Measurements from ENCODE around the gene LRRN2. TPM values are rescaled to one million over a fixed set of nuclear protein-coding genes. Genes with fewer than 3 reads are reported as not detected.

Gene LRRN2
- polyA plus RNA-seq, 4 donors = 3.0 to 3.1 TPM; not detected in 2

- Histone ChIP-seq H3K4me3 (ENCODE audit: low read depth in 1 of 3, low read length in 3 of 3) (no peak overlapping the region), H3K9me3 (ENCODE audit: control insufficient read depth in 2 of 2, insufficient read depth in 1 of 2, low read depth in 1 of 2, low read length in 1 of 2) (no peaks in the 10 kb centered on the region), H3K27me3 (ENCODE audit: control insufficient read depth in 3 of 3, insufficient read depth in 3 of 3, low read length in 3 of 3) (peaks cover 0 to 32% (median 0%) of the 10 kb centered on the region in 3 donors), H3K4me1 (ENCODE audit: control insufficient read depth in 3 of 3, insufficient read depth in 2 of 3, low read depth in 1 of 3, low read length in 2 of 3) (peaks cover 0 to 3% (median 0%) of the 10 kb centered on the region in 3 donors), H3K27ac (ENCODE audit: low read depth in 1 of 3, low read length in 2 of 3) (no peak overlapping the region), H3K36me3 (ENCODE audit: control insufficient read depth in 3 of 3, insufficient read depth in 2 of 3, low read depth in 1 of 3, low read length in 3 of 3) (no peaks in the 10 kb centered on the region)
- DNase-seq (peak; percentile 47 to 72), FAIRE-seq (no peak)
- WGBS, 3 donors = 2 to 10% (median 2%) methylated on average over 2 of the region's 2 CpGs
These were observed 38.3 kb downstream of the LRRN2 start for GRCh38 chr1:204647114-204647804.

- Histone ChIP-seq H3K4me3 (ENCODE audit: low read depth in 1 of 3, low read length in 3 of 3) (no peak overlapping the region), H3K9me3 (ENCODE audit: control insufficient read depth in 2 of 2, insufficient read depth in 1 of 2, low read depth in 1 of 2, low read length in 1 of 2) (no peaks in the 10 kb centered on the region), H3K27ac (ENCODE audit: low read depth in 1 of 3, low read length in 2 of 3) (no peak overlapping the region), H3K36me3 (ENCODE audit: control insufficient read depth in 3 of 3, insufficient read depth in 2 of 3, low read depth in 1 of 3, low read length in 3 of 3) (no peaks in the 10 kb centered on the region), H3K4me1 (ENCODE audit: control insufficient read depth in 3 of 3, insufficient read depth in 2 of 3, low read depth in 1 of 3, low read length in 2 of 3) (peaks cover 0 to 2% (median 0%) of the 10 kb centered on the region in 3 donors), H3K27me3 (ENCODE audit: control insufficient read depth in 3 of 3, insufficient read depth in 3 of 3, low read length in 3 of 3) (peaks cover 0 to 16% (median 0%) of the 10 kb centered on the region in 3 donors)
- 51 to 73% (median 69%) methylated on average over 3 of the region's 3 CpGs for WGBS, 3 donors
- DNase-seq = no peak
- FAIRE-seq = no peak
These were observed 39.9 kb downstream of the LRRN2 start for GRCh38 chr1:204645666-204646065.

GRCh38 chr1:204645251-204645650 lies 40.3 kb downstream of the LRRN2 start:
- WGBS, 3 donors = 63 to 83% (median 82%) methylated on average over 3 of the region's 3 CpGs
- no peak overlapping the region for H3K27ac ChIP-seq (ENCODE audit: low read depth in 1 of 3, low read length in 2 of 3)
- H3K36me3 ChIP-seq (ENCODE audit: control insufficient read depth in 3 of 3, insufficient read depth in 2 of 3, low read depth in 1 of 3, low read length in 3 of 3) = no peaks in the 10 kb centered on the region
- H3K9me3 ChIP-seq (ENCODE audit: control insufficient read depth in 2 of 2, insufficient read depth in 1 of 2, low read depth in 1 of 2, low read length in 1 of 2) = no peaks in the 10 kb centered on the region
- H3K4me1 ChIP-seq (ENCODE audit: control insufficient read depth in 3 of 3, insufficient read depth in 2 of 3, low read depth in 1 of 3, low read length in 2 of 3) = no peaks in the 10 kb centered on the region
- FAIRE-seq (no peak), DNase-seq (no peak)
- no peak overlapping the region for H3K4me3 ChIP-seq (ENCODE audit: low read depth in 1 of 3, low read length in 3 of 3)
- peaks cover 0 to 12% (median 0%) of the 10 kb centered on the region in 3 donors for H3K27me3 ChIP-seq (ENCODE audit: control insufficient read depth in 3 of 3, insufficient read depth in 3 of 3, low read length in 3 of 3)

- FAIRE-seq (no peak), DNase-seq (no peak)
- Histone ChIP-seq H3K4me3 (ENCODE audit: low read depth in 1 of 3, low read length in 3 of 3) (no peak overlapping the region), H3K27ac (ENCODE audit: low read depth in 1 of 3, low read length in 2 of 3) (no peak overlapping the region), H3K9me3 (ENCODE audit: control insufficient read depth in 2 of 2, insufficient read depth in 1 of 2, low read depth in 1 of 2, low read length in 1 of 2) (peaks cover 0 to 3% of the 10 kb centered on the region in 2 donors), H3K27me3 (ENCODE audit: control insufficient read depth in 3 of 3, insufficient read depth in 3 of 3, low read length in 3 of 3) (peaks cover 0 to 11% (median 0%) of the 10 kb centered on the region in 3 donors), H3K36me3 (ENCODE audit: control insufficient read depth in 3 of 3, insufficient read depth in 2 of 3, low read depth in 1 of 3, low read length in 3 of 3) (no peaks in the 10 kb centered on the region), H3K4me1 (ENCODE audit: control insufficient read depth in 3 of 3, insufficient read depth in 2 of 3, low read depth in 1 of 3, low read length in 2 of 3) (no peaks in the 10 kb centered on the region)
- 84 to 93% (median 89%) methylated on average over 6 of the region's 6 CpGs for WGBS, 3 donors
These were observed 42.0 kb downstream of the LRRN2 start for GRCh38 chr1:204643503-204643902.

- Histone ChIP-seq H3K27me3 (ENCODE audit: control insufficient read depth in 3 of 3, insufficient read depth in 3 of 3, low read length in 3 of 3) (peaks cover 0 to 11% (median 0%) of the 10 kb centered on the region in 3 donors), H3K36me3 (ENCODE audit: control insufficient read depth in 3 of 3, insufficient read depth in 2 of 3, low read depth in 1 of 3, low read length in 3 of 3) (no peaks in the 10 kb centered on the region), H3K4me3 (ENCODE audit: low read depth in 1 of 3, low read length in 3 of 3) (no peak overlapping the region), H3K27ac (ENCODE audit: low read depth in 1 of 3, low read length in 2 of 3) (no peak overlapping the region), H3K4me1 (ENCODE audit: control insufficient read depth in 3 of 3, insufficient read depth in 2 of 3, low read depth in 1 of 3, low read length in 2 of 3) (no peaks in the 10 kb centered on the region), H3K9me3 (ENCODE audit: control insufficient read depth in 2 of 2, insufficient read depth in 1 of 2, low read depth in 1 of 2, low read length in 1 of 2) (peaks cover 0 to 3% of the 10 kb centered on the region in 2 donors)
- 75 to 86% (median 85%) methylated on average over 3 of the region's 3 CpGs for WGBS, 3 donors
- DNase-seq = no peak
- no peak for FAIRE-seq
These were observed 43.6 kb downstream of the LRRN2 start for GRCh38 chr1:204641936-204642335.

- DNase-seq = no peak
- no peak for FAIRE-seq
- no peaks in the 10 kb centered on the region for H3K36me3 ChIP-seq (ENCODE audit: control insufficient read depth in 3 of 3, insufficient read depth in 2 of 3, low read depth in 1 of 3, low read length in 3 of 3)
- no peaks in the 10 kb centered on the region for H3K4me1 ChIP-seq (ENCODE audit: control insufficient read depth in 3 of 3, insufficient read depth in 2 of 3, low read depth in 1 of 3, low read length in 2 of 3)
- peaks cover 0 to 11% (median 0%) of the 10 kb centered on the region in 3 donors for H3K27me3 ChIP-seq (ENCODE audit: control insufficient read depth in 3 of 3, insufficient read depth in 3 of 3, low read length in 3 of 3)
- no peak overlapping the region for H3K27ac ChIP-seq (ENCODE audit: low read depth in 1 of 3, low read length in 2 of 3)
- no peak overlapping the region for H3K4me3 ChIP-seq (ENCODE audit: low read depth in 1 of 3, low read length in 3 of 3)
- H3K9me3 ChIP-seq (ENCODE audit: control insufficient read depth in 2 of 2, insufficient read depth in 1 of 2, low read depth in 1 of 2, low read length in 1 of 2) = peaks cover 0 to 3% of the 10 kb centered on the region in 2 donors
- WGBS, 3 donors = 83 to 87% (median 86%) methylated on average over 1 of the region's 1 CpG
These were observed 44.1 kb downstream of the LRRN2 start for GRCh38 chr1:204641455-204641854.

- no peaks in the 10 kb centered on the region for H3K4me1 ChIP-seq (ENCODE audit: control insufficient read depth in 3 of 3, insufficient read depth in 2 of 3, low read depth in 1 of 3, low read length in 2 of 3)
- WGBS, 3 donors = 89 to 93% (median 92%) methylated on average over 2 of the region's 2 CpGs
- peaks cover 0 to 3% of the 10 kb centered on the region in 2 donors for H3K9me3 ChIP-seq (ENCODE audit: control insufficient read depth in 2 of 2, insufficient read depth in 1 of 2, low read depth in 1 of 2, low read length in 1 of 2)
- no peak for FAIRE-seq
- H3K27me3 ChIP-seq (ENCODE audit: control insufficient read depth in 3 of 3, insufficient read depth in 3 of 3, low read length in 3 of 3) = peaks cover 0 to 11% (median 0%) of the 10 kb centered on the region in 3 donors
- no peak overlapping the region for H3K4me3 ChIP-seq (ENCODE audit: low read depth in 1 of 3, low read length in 3 of 3)
- no peak for DNase-seq
- H3K36me3 ChIP-seq (ENCODE audit: control insufficient read depth in 3 of 3, insufficient read depth in 2 of 3, low read depth in 1 of 3, low read length in 3 of 3) = no peaks in the 10 kb centered on the region
- H3K27ac ChIP-seq (ENCODE audit: low read depth in 1 of 3, low read length in 2 of 3) = no peak overlapping the region
These were observed 45.0 kb downstream of the LRRN2 start for GRCh38 chr1:204640578-204640977.

- Histone ChIP-seq H3K27ac (ENCODE audit: low read depth in 1 of 3, low read length in 2 of 3) (no peak overlapping the region), H3K27me3 (ENCODE audit: control insufficient read depth in 3 of 3, insufficient read depth in 3 of 3, low read length in 3 of 3) (peaks cover 0 to 2% (median 0%) of the 10 kb centered on the region in 3 donors), H3K4me1 (ENCODE audit: control insufficient read depth in 3 of 3, insufficient read depth in 2 of 3, low read depth in 1 of 3, low read length in 2 of 3) (no peaks in the 10 kb centered on the region), H3K9me3 (ENCODE audit: control insufficient read depth in 2 of 2, insufficient read depth in 1 of 2, low read depth in 1 of 2, low read length in 1 of 2) (no peaks in the 10 kb centered on the region), H3K4me3 (ENCODE audit: low read depth in 1 of 3, low read length in 3 of 3) (no peak overlapping the region), H3K36me3 (ENCODE audit: control insufficient read depth in 3 of 3, insufficient read depth in 2 of 3, low read depth in 1 of 3, low read length in 3 of 3) (no peaks in the 10 kb centered on the region)
- 69 to 88% (median 76%) methylated on average over 5 of the region's 5 CpGs for WGBS, 3 donors
- no peak for DNase-seq
- FAIRE-seq = no peak
These were observed 51.2 kb downstream of the LRRN2 start for GRCh38 chr1:204634260-204634910.
